ENCODE measurements around the gene TFEC.
"Not testable (repeated sequence)": the region's sequence is repeated elsewhere in the genome, so short reads cannot be mapped to it uniquely, and the experiment has no call there.

The TFEC gene

GRCh38 chr7:115940460-115941060 lies 90.0 kb downstream of the TFEC start:
- Histone ChIP-seq H3K9me3 (ENCODE audit: control insufficient read depth, low read length) (no peaks in the 10 kb centered on the region), H3K27me3 (ENCODE audit: control insufficient read depth, insufficient read depth, low read length) (no peaks in the 10 kb centered on the region), H2AFZ (no peak overlapping the region), H3K4me2 (ENCODE audit: low read length) (no peak overlapping the region), H3K4me1 (no peaks in the 10 kb centered on the region), H3K27ac (no peak overlapping the region), H3K79me2 (no peaks in the 10 kb centered on the region), H3K4me3 (ENCODE audit: low read depth, low read length) (no peak overlapping the region), H3K36me3 (ENCODE audit: control insufficient read depth, insufficient read depth, low read length) (no peaks in the 10 kb centered on the region), H3K9ac (no peak overlapping the region)
- no peak for TF ChIP-seq CTCF (IDR thresholded peaks at IDR 0.05)

GRCh38 chr7:115937960-115938359 lies 92.6 kb downstream of the TFEC start:
- H3K79me2 ChIP-seq: no peaks in the 10 kb centered on the region
- no peak overlapping the region for H3K9ac ChIP-seq
- no peak for TF ChIP-seq CTCF (IDR thresholded peaks at IDR 0.05)
- H2AFZ ChIP-seq: no peak overlapping the region
- no peak overlapping the region for H3K27ac ChIP-seq
- H3K4me3 ChIP-seq (ENCODE audit: low read depth, low read length): no peak overlapping the region
- H3K27me3 ChIP-seq (ENCODE audit: control insufficient read depth, insufficient read depth, low read length): no peaks in the 10 kb centered on the region
- no peak overlapping the region for H3K4me2 ChIP-seq (ENCODE audit: low read length)
- no peaks in the 10 kb centered on the region for H3K36me3 ChIP-seq (ENCODE audit: control insufficient read depth, insufficient read depth, low read length)
- no peaks in the 10 kb centered on the region for H3K9me3 ChIP-seq (ENCODE audit: control insufficient read depth, low read length)
- H3K4me1 ChIP-seq: no peaks in the 10 kb centered on the region

DNA sequence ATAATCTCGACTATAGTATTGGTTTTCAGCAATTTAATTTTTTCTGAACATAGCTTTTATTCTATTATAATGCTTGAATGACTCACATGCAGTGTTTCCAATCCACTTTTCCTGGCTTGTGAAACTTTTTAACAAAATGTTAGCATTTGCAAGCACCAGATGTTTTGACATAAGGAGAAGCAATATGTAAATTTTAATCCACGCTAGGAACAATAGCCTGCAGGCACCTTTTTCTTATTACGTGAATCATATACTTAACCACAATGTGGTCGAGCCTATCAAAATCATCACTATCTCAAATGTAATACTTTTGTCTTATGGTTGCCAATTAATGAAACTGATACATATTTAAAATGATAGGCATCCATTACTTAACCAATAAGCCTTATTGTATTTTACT lies 97.1 kb downstream of the TFEC start:
- no peak overlapping the region for H3K9ac ChIP-seq
- H3K36me3 ChIP-seq (ENCODE audit: control insufficient read depth, insufficient read depth, low read length): no peaks in the 10 kb centered on the region
- no peak for TF ChIP-seq CTCF (IDR thresholded peaks at IDR 0.05)
- H3K4me2 ChIP-seq (ENCODE audit: low read length): no peak overlapping the region
- H3K79me2 ChIP-seq: no peaks in the 10 kb centered on the region
- H3K4me1 ChIP-seq: no peaks in the 10 kb centered on the region
- H3K4me3 ChIP-seq (ENCODE audit: low read depth, low read length): no peak overlapping the region
- H3K27me3 ChIP-seq (ENCODE audit: control insufficient read depth, insufficient read depth, low read length): no peaks in the 10 kb centered on the region
- H3K27ac ChIP-seq: no peak overlapping the region
- no peak overlapping the region for H2AFZ ChIP-seq
- H3K9me3 ChIP-seq (ENCODE audit: control insufficient read depth, low read length): no peaks in the 10 kb centered on the region

DNA sequence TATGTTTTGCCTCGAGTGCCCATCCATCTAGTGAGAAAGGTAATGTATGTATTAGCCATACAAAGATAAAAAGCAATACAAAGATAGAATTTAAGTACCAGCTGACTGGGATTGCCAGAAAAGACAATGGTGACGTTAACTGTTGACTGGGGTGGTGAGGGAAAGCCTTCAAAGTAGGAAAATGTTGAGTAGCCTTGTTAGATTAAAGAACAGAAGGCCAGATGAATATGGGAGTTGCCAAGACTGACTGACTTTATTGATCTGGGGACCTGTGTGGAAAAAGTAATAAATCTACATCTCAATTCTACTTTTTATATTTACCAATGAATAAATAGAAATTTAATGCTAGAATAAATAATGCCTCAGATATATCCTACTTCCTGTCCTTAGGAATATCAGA lies 97.7 kb downstream of the TFEC start:
- no peak for TF ChIP-seq CTCF (IDR thresholded peaks at IDR 0.05)
- no peaks in the 10 kb centered on the region for H3K79me2 ChIP-seq
- no peak overlapping the region for H3K4me3 ChIP-seq (ENCODE audit: low read depth, low read length)
- no peaks in the 10 kb centered on the region for H3K9me3 ChIP-seq (ENCODE audit: control insufficient read depth, low read length)
- no peaks in the 10 kb centered on the region for H3K36me3 ChIP-seq (ENCODE audit: control insufficient read depth, insufficient read depth, low read length)
- H3K9ac ChIP-seq: no peak overlapping the region
- no peak overlapping the region for H3K4me2 ChIP-seq (ENCODE audit: low read length)
- no peaks in the 10 kb centered on the region for H3K27me3 ChIP-seq (ENCODE audit: control insufficient read depth, insufficient read depth, low read length)
- H2AFZ ChIP-seq: no peak overlapping the region
- no peaks in the 10 kb centered on the region for H3K4me1 ChIP-seq
- H3K27ac ChIP-seq: no peak overlapping the region

GRCh38 chr7:115930184-115930583 lies 100.4 kb downstream of the TFEC start:
- not testable (repeated sequence) for H3K79me2 ChIP-seq; H3K9ac ChIP-seq; H3K9me3 ChIP-seq (ENCODE audit: control insufficient read depth, low read length); H3K4me3 ChIP-seq (ENCODE audit: low read depth, low read length); H3K27me3 ChIP-seq (ENCODE audit: control insufficient read depth, insufficient read depth, low read length); H2AFZ ChIP-seq; H3K27ac ChIP-seq; H3K4me1 ChIP-seq; H3K4me2 ChIP-seq (ENCODE audit: low read length); H3K36me3 ChIP-seq (ENCODE audit: control insufficient read depth, insufficient read depth, low read length)

GRCh38 chr7:115929736-115930135 lies 100.8 kb downstream of the TFEC start:
- H3K9me3 ChIP-seq (ENCODE audit: control insufficient read depth, low read length); H3K36me3 ChIP-seq (ENCODE audit: control insufficient read depth, insufficient read depth, low read length); H3K27me3 ChIP-seq (ENCODE audit: control insufficient read depth, insufficient read depth, low read length); H3K4me1 ChIP-seq; H3K4me3 ChIP-seq (ENCODE audit: low read depth, low read length); H3K4me2 ChIP-seq (ENCODE audit: low read length); H3K9ac ChIP-seq; H3K79me2 ChIP-seq; H3K27ac ChIP-seq; H2AFZ ChIP-seq: not testable (repeated sequence)

Data from parathyroid adenoma (tissue), 2 donors.